Muscle of leg (tissue), 11 donors: ENCODE data around the gene RCN1. TPM values are rescaled to one million over a fixed set of nuclear protein-coding genes. Genes with fewer than 3 reads are reported as not detected.
A peak's percentile ranks its signal among the peaks of the same experiment; 100 is the strongest.

Experiments
- DNase-seq: peaks from one replicate; pipeline ENCODE4 v3.0.0; 2013
- H3K27ac ChIP-seq: one replicate; pipeline ENCODE4 v1.5.1; 2013; ENCODE audit warnings: mild to moderate bottlenecking, low read length, control low read depth
- H3K27me3 ChIP-seq: one replicate; pipeline ENCODE4 v1.6.1; 2013; ENCODE audit warnings: low read length; ENCODE audit not compliant: control insufficient read depth, insufficient read depth
- H3K36me3 ChIP-seq: one replicate; pipeline ENCODE4 v1.6.1; 2013; ENCODE audit warnings: low read length; ENCODE audit not compliant: control insufficient read depth, insufficient read depth
- H3K4me1 ChIP-seq: one replicate; pipeline ENCODE4 v1.6.1; 2013; ENCODE audit warnings: low read length; ENCODE audit not compliant: control insufficient read depth, insufficient read depth
- H3K4me3 ChIP-seq: one replicate; pipeline ENCODE4 v1.5.1; 2013; ENCODE audit warnings: low read length, control low read depth
- H3K9me3 ChIP-seq: replicated peaks from 2 replicates; pipeline ENCODE4 v1.6.1; 2013; ENCODE audit warnings: low read depth, low read length; ENCODE audit not compliant: control insufficient read depth
- WGBS: methylation state at CpG from one replicate; pipeline ENCODE4 v1.1.5; 2013; ENCODE audit warnings: missing lambda C conversion rate; ENCODE audit not compliant: insufficient coverage; 5-methylcytosine and 5-hydroxymethylcytosine counted together
- polyA plus RNA-seq, 8 donors: library from polyadenylated mRNA; unstranded; fragments of 120-200 nt; gene quantifications; one replicate each; pipeline versions ENCODE4 v1.2.1 to v1.2.3, GENCODE V29; 2013; ENCODE audit warnings: inconsistent platforms in 1 of 8, low replicate concordance in 1 of 8; ENCODE audit not compliant: insufficient read length in 8 of 8, insufficient read depth in 1 of 8
- total RNA-seq: library from RNA; stranded (reverse); fragments of 120-200 nt; gene quantifications from one replicate; pipeline ENCODE4 v1.2.4, GENCODE V29; 2013

Gene RCN1
- total and polyA plus RNA-seq, 9 donors, result 104 to 202 (median 145) TPM

DNA sequence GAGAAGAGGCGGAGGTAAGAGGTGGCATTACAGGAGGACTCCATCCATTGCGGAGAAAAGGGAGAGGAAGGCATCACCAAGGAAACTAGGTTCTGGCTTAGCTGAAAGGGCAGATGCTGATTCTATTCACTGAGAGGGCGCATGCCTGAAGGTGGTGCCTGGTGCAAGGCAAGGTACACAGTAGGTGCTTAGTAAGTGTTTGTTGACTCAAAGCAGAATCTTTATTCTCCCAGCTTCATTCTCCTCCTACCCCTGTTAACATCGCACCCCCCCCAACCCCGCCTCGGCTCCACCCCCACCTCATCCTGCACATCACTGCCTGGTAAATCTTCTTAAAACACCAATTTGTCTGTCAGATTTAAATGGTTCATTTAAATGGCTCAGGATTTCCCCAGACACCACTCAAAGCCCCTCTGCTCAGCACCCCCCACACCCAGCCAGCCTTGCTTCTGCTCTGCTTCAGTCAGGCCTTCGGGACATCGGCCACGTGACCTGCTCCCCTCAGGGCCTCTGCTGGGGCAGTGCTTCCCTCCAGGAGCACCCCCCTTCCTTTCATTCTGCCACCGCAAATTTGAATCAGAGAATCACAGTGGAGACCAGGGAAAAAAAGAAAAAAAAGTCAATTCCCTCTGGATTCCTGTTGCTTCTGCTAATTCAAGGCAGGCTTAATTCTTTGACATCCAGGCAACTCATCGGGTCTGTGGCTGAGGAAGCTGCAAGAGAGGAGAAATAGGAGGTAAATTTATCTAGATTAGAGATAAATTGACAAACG, 17.8 kb upstream of the RCN1 start:
- Histone ChIP-seq H3K27me3 (peaks cover 14% of the 10 kb centered on the region), H3K4me1 (no peaks in the 10 kb centered on the region), H3K36me3 (no peaks in the 10 kb centered on the region), H3K9me3 (no peaks in the 10 kb centered on the region), H3K27ac (no peak overlapping the region), H3K4me3 (no peak overlapping the region)
- DNase-seq, result no peak
- WGBS, result 75% methylated on average over 4 of the region's 12 CpGs

DNA sequence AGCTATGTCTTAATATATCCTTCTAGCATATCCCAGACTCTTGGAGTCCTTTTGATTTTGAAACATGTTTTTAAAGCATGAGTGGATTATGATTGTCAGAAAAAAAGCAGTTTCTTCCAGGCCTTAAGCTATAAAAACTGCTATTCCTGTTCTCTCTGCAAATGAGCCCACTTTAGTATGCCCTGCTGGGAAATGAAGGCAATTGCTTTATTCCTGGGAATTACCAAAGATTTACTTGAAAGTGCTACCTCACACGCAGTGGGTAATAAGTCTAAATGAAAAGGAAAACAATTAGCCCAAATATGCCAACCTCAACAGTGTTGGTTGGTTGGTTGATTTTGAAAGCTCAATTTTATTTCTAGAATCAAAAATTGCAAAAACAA, 17.2 kb upstream of the RCN1 start:
- Histone ChIP-seq H3K4me3 (no peak overlapping the region), H3K4me1 (no peaks in the 10 kb centered on the region), H3K36me3 (no peaks in the 10 kb centered on the region), H3K9me3 (no peaks in the 10 kb centered on the region), H3K27me3 (peaks cover 12% of the 10 kb centered on the region), H3K27ac (no peak overlapping the region)
- no peak for DNase-seq
- no CpG with 5 or more reads among the region's 1 CpG for WGBS

DNA sequence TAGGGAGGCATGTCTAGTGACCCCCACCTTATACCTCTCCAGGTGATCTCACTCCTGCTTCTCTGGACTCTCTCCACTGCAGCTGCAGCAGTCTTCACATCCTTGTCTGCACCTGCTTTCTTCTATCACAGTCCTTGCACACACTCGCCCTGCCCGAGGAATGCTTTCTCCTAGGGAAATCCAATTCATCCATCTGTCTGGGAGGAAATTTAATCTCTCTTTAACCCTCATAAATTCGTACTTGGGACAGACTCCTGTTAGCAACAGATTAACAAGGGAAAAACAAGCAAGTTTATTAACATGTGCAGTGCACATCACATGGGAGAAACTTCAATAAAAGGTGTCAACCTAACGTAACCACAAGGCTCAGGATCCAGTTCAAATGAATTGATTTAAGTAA, 11.3 kb upstream of the RCN1 start:
- no peaks in the 10 kb centered on the region for H3K27me3 ChIP-seq
- DNase-seq, result peak; percentile 34
- peaks cover 4% of the 10 kb centered on the region for H3K4me1 ChIP-seq
- 80% methylated on average over 1 of the region's 4 CpGs for WGBS
- no peak overlapping the region for H3K4me3 ChIP-seq
- H3K36me3 ChIP-seq, result no peaks in the 10 kb centered on the region
- H3K9me3 ChIP-seq, result no peaks in the 10 kb centered on the region
- no peak overlapping the region for H3K27ac ChIP-seq

DNA sequence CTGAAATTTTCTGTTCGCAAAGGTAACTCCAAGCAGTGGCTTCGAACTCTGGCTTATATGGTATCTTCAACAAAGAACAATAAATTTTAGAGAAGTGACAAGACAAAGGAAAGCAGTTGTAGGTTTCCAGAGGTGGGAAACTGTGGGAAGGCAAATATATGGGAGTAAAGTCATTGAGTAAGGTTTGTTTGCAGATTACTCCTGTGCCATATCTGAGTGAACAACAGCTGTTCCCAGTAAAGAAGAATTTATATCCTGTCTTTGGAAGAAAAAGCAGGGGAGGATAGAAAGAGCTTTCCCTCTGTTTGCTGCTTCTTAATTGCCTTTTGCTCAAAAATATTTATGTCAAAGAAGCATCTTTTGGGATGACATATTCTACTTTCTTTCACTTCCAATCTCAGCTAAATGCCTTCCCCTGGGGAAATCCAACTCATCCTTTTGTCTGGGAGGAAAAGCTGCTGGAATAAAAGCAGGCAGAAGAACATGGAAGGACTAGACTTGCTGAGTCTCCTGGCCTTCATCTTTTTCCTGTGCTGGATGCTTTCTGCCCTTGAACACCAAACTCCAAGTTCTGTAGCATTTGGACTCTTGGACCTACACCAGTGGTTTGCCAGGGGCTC, 10.4 kb upstream of the RCN1 start:
- Histone ChIP-seq H3K9me3 (no peaks in the 10 kb centered on the region), H3K27me3 (no peaks in the 10 kb centered on the region), H3K4me3 (no peak overlapping the region), H3K36me3 (no peaks in the 10 kb centered on the region), H3K27ac (no peak overlapping the region), H3K4me1 (peaks cover 4% of the 10 kb centered on the region)
- 40% methylated on average over 1 of the region's 2 CpGs for WGBS
- DNase-seq, result no peak

DNA sequence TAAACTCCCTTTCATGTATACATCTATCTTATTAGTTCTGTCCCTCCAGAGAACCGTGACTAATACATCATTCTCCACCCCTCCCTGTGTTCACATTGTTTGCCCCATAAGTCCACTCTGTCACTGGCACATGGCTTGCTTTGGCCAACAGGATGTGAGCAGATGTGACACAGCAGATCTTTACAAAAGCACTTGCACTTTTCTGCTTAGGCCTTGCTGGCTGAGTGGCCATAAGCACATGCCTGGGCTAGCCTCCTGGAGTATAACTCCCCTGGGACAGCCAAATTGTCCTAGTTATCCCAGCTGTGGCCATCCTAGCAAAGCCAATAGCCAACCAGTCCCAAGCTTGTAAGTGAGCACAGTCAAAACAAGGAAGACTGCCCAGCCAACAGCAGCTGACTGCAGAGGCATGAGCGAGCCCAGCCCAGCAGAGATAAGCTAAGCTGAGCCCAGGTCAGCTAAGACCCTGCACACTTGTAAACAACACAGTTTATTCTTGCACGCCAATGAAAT, 9.7 kb upstream of the RCN1 start:
- no peaks in the 10 kb centered on the region for H3K9me3 ChIP-seq
- H3K27me3 ChIP-seq, result no peaks in the 10 kb centered on the region
- H3K36me3 ChIP-seq, result no peaks in the 10 kb centered on the region
- peak; percentile 43 for DNase-seq
- H3K4me3 ChIP-seq, result no peak overlapping the region
- H3K27ac ChIP-seq, result no peak overlapping the region
- peaks cover 4% of the 10 kb centered on the region for H3K4me1 ChIP-seq
- 64% methylated on average over 1 of the region's 3 CpGs for WGBS

DNA sequence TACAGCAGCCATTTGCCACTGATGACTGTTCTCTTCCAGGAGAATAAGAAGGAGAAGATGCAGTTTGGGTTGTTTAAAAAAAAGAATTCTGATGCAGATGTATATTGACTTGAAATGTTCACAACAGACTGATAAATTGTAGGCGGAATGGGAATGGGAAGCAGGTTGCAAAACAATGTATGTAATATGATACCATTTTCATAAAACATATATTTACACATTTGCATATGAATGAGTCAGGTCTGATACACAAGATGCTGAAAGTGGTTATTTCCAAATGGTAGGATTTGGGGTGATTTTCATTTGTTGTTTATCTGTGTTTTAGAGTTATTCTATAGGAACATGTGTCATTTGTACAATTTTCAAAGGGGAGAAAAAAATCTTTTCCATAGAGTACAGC, 9.0 kb upstream of the RCN1 start:
- Histone ChIP-seq H3K9me3 (no peaks in the 10 kb centered on the region), H3K36me3 (no peaks in the 10 kb centered on the region), H3K27me3 (no peaks in the 10 kb centered on the region), H3K27ac (no peak overlapping the region), H3K4me3 (no peak overlapping the region), H3K4me1 (peaks cover 4% of the 10 kb centered on the region)
- WGBS, result no CpG with 5 or more reads among the region's 1 CpG
- DNase-seq, result no peak

DNA sequence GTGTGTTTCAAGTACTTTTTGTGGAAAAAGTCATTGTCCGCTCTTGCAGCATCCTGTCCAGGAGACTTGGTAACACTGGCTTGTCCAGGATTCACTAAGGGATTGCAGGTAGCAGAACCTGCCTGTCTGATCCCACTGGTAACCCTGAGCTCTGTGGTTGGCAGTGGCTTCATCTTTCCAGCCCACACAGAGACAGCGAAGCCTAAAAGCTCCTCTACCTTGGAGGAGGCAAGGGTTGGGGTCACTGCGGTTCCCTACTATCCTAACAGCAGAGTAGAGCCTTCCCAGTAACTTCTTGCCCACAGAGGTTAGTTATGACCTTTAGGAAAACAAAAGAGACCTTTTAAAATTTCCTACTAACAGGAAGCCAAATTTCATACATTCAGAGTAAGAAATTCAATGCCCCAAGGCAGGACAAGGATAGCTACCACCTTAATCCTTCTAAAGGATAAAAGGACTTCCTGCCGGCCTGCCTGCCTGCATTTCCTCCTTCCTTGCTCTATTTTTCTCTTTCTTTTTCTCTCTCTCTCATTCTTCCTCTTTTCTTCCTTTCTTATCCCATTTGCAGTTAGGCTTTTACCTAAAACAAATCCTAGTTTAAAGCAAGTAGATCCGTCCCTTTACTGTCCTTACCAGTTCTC, 8.4 kb upstream of the RCN1 start:
- Histone ChIP-seq H3K36me3 (no peaks in the 10 kb centered on the region), H3K27me3 (no peaks in the 10 kb centered on the region), H3K4me3 (no peak overlapping the region), H3K4me1 (peaks cover 4% of the 10 kb centered on the region), H3K9me3 (no peaks in the 10 kb centered on the region), H3K27ac (no peak overlapping the region)
- WGBS, result 45% methylated on average over 3 of the region's 5 CpGs
- DNase-seq, result no peak

DNA sequence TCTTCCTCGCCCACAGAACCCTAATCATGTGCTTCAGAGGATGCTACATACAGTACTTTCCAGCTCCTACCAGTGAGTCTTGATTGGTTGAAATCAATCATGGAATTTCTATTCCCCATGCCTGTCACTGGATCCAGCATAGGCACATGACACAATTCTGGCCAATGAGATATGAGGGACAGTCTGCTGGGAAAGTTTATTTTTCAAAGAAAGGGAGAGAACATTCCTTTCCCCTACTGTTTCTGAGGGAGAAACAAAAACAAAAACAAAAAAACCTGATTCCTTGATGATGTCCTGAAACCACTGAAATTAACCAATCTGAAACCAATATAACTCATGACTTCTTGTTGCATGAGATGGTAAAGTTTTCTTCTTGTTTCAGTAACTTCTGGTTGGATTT, 3.3 kb upstream of the RCN1 start:
- Histone ChIP-seq H3K36me3 (no peaks in the 10 kb centered on the region), H3K27ac (no peak overlapping the region), H3K4me3 (no peak overlapping the region), H3K9me3 (no peaks in the 10 kb centered on the region), H3K27me3 (no peaks in the 10 kb centered on the region), H3K4me1 (peaks cover 16% of the 10 kb centered on the region)
- 100% methylated on average over 1 of the region's 1 CpG for WGBS
- no peak for DNase-seq

DNA sequence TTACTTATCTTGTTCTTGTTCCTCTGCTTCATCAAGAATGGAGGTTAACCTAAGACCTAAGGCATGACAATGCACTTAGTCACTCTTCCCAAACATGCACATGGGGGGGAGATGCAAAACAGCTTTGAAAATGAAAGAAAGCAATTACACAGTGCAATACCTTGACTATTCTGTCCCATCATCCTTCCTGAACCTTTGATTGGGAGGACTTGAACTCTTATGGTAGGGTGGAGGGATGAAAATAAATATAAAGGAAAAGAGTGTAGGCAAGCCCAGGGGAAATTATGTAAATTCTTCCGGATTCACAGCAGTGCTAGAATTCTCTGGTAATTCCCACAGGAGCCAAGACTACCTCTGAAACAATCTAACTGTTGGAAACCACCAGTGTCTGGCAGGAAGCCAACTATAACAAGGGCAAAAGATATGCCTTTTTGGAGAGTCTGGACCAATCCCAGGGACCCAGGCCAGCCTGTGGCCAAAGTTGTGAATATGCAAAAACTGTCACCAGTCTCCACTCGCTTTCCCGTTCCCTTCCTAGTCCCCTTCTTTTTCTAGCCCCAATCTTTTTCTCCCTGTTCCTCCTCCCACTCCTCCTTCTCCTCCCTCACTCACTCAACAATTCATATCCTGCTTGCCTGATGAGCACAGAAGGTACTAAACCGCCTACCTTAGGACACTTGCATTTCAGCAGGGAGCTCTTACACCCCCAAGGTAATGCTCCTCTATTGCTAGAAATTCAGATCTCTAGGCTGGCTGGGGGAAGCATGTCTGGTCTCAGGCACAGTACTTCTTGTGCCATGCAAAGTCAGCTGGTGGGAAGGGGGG, 2.5 kb upstream of the RCN1 start:
- Histone ChIP-seq H3K36me3 (no peaks in the 10 kb centered on the region), H3K9me3 (no peaks in the 10 kb centered on the region), H3K4me3 (no peak overlapping the region), H3K27ac (no peak overlapping the region), H3K4me1 (peaks cover 19% of the 10 kb centered on the region), H3K27me3 (no peaks in the 10 kb centered on the region)
- 28% methylated on average over 2 of the region's 4 CpGs for WGBS
- peak; percentile 31 for DNase-seq
